SH-SY5Y (cell line): ENCODE measurements around the gene TNIK.

Source experiments
- GATA2 ChIP-seq: IDR thresholded peaks from 2 replicates; pipeline ENCODE4 v1.6.1; 2011; ENCODE audit warnings: mild to moderate bottlenecking, low read depth, low read length
- GATA3 ChIP-seq: IDR thresholded peaks from 2 replicates; pipeline ENCODE4 v1.6.1; 2011; ENCODE audit warnings: low read depth, mild to moderate bottlenecking, low read length, moderate library complexity

GRCh38 chr3:171155122-171155700 lies 305.0 kb downstream of the TNIK start:
- TF ChIP-seq GATA3 (no peak), GATA2 (no peak)
